SK-N-SH (cell line): ENCODE data around the gene CACNA2D4. TPM values are rescaled to one million over a fixed set of nuclear protein-coding genes. Genes with fewer than 3 reads are reported as not detected.

Experiments used
- CTCF ChIA-PET: fragments of 300-600, 350-600 bp; formaldehyde crosslinking; extraction: SDS; loops from one replicate; lab custom pipeline; 2021; lab: Yijun Ruan, JAX
- POLR2A ChIA-PET: fragments of 350-600 bp; sonication (Branson Sonifier 250); formaldehyde crosslinking; extraction: SDS; loops from one replicate; lab custom pipeline; 2020; ENCODE audit warnings: antibody characterized with exemption, inconsistent platforms; lab: Yijun Ruan, JAX
- DNase-seq: peaks from one replicate; pipeline ENCODE4 v3.0.0; 2012
- H2AFZ ChIP-seq: fragments of 200-600 bp; sonication (generic); 2 replicates; pipeline ENCODE4 v1.8.1; 2016; ENCODE audit warnings: antibody characterized with exemption, mild to moderate bottlenecking, low read depth
- H3F3A ChIP-seq: fragments of 200-600 bp; sonication (generic); replicated peaks from 2 replicates; pipeline ENCODE3; 2016; ENCODE audit warnings: antibody characterized with exemption, mild to moderate bottlenecking; ENCODE audit not compliant: insufficient read depth
- H3K27ac ChIP-seq, 2 experiments: fragments of 200-500 bp in 1 of 2; fragments of 200-600 bp in 1 of 2; sonication (Bioruptor generic) in 1 of 2; sonication (generic), shearing (Covaris generic) in 1 of 2; 2 replicates each; pipeline versions ENCODE4 v1.5.1 to v1.6.1; 2014 to 2016; ENCODE audit warnings: low read depth in 2 of 2, inconsistent platforms in 1 of 2, low read length in 1 of 2, mild to moderate bottlenecking in 1 of 2, mixed read lengths in 1 of 2
- H3K27me3 ChIP-seq: fragments of 200-600 bp; sonication (generic), shearing (Covaris generic); 2 replicates; pipeline ENCODE4 v1.6.1; 2016; ENCODE audit warnings: mixed run types; ENCODE audit not compliant: insufficient read depth
- H3K36me3 ChIP-seq, 2 experiments: fragments of 200-500 bp in 1 of 2; fragments of 200-600 bp in 1 of 2; sonication (Bioruptor generic) in 1 of 2; sonication (generic) in 1 of 2; replicated peaks in 1 of 2; 2 replicates each; pipeline versions ENCODE3 to v1.5.1; 2014 to 2016; ENCODE audit warnings: low read length in 1 of 2, mild to moderate bottlenecking in 1 of 2; ENCODE audit not compliant: insufficient read depth in 2 of 2, control insufficient read depth in 1 of 2
- H3K4me1 ChIP-seq, 2 experiments: fragments of 200-500 bp in 1 of 2; fragments of 200-600 bp in 1 of 2; sonication (Bioruptor generic) in 1 of 2; sonication (generic), shearing (Covaris generic) in 1 of 2; 2 replicates each; pipeline versions ENCODE4 v1.5.1 to v1.6.1; 2014 to 2016; ENCODE audit warnings: low read depth in 1 of 2, low read length in 1 of 2, mixed run types in 1 of 2; ENCODE audit not compliant: insufficient read depth in 2 of 2, control insufficient read depth in 1 of 2
- H3K4me2 ChIP-seq: fragments of 200-600 bp; sonication (generic), shearing (Covaris generic); 2 replicates; pipeline ENCODE4 v1.6.1; 2017; ENCODE audit warnings: mixed run types
- H3K4me3 ChIP-seq, 2 experiments: fragments of 200-500 bp in 1 of 2; fragments of 200-600 bp in 1 of 2; sonication (Bioruptor generic) in 1 of 2; sonication (generic), shearing (Covaris generic) in 1 of 2; 2 replicates each; pipeline versions ENCODE4 v1.5.1 to v1.8.1; 2014 to 2016; ENCODE audit warnings: low read depth in 2 of 2, inconsistent platforms in 1 of 2, low read length in 1 of 2, mild to moderate bottlenecking in 1 of 2, mixed read lengths in 1 of 2, moderate library complexity in 1 of 2
- H3K79me2 ChIP-seq: fragments of 200-600 bp; sonication (generic); 2 replicates; pipeline ENCODE4 v1.8.1; 2017; ENCODE audit warnings: mild to moderate bottlenecking; ENCODE audit not compliant: insufficient read depth
- H3K9ac ChIP-seq: fragments of 200-600 bp; sonication (generic); 2 replicates; pipeline ENCODE4 v1.6.1; 2017; ENCODE audit warnings: mixed run types
- H3K9me2 ChIP-seq: fragments of 200-600 bp; sonication (generic); 2 replicates; pipeline ENCODE4 v1.6.1; 2017; ENCODE audit warnings: mixed run types
- H3K9me3 ChIP-seq: fragments of 200-600 bp; sonication (generic); 2 replicates; pipeline ENCODE4 v1.6.1; 2017; ENCODE audit warnings: mixed run types, mild to moderate bottlenecking, moderate library complexity
- H4K20me1 ChIP-seq: fragments of 200-600 bp; sonication (generic); 2 replicates; pipeline ENCODE4 v1.6.1; 2017; ENCODE audit warnings: mild to moderate bottlenecking, mixed run types; ENCODE audit not compliant: insufficient read depth
- CTCF ChIP-seq: fragments of 200-600 bp; sonication (generic); IDR thresholded peaks from 2 replicates; pipeline ENCODE4 v1.6.1; 2017; ENCODE audit warnings: antibody characterized with exemption, mild to moderate bottlenecking, moderate library complexity
- FOSL2 ChIP-seq: IDR thresholded peaks from 2 replicates; pipeline ENCODE4 v1.4.0; 2012; ENCODE audit warnings: low read depth, mild to moderate bottlenecking, moderate library complexity, borderline replicate concordance
- FOXM1 ChIP-seq: IDR thresholded peaks from 2 replicates; pipeline ENCODE4 v1.4.0; 2012; ENCODE audit warnings: low read depth, mild to moderate bottlenecking
- IRF3 ChIP-seq: fragments of 150-350 bp; IDR thresholded peaks from 2 replicates; pipeline ENCODE4 v1.6.1; 2016; ENCODE audit warnings: mild to moderate bottlenecking, low read depth, low read length
- MXI1 ChIP-seq: IDR thresholded peaks from 2 replicates; pipeline ENCODE4 v1.6.1; 2012; ENCODE audit warnings: mild to moderate bottlenecking, low read depth, low read length, improper control_type of control experiment
- REST ChIP-seq: IDR thresholded peaks from 2 replicates; pipeline ENCODE4 v1.6.1; 2012; ENCODE audit warnings: mild to moderate bottlenecking, low read depth, low read length, moderate library complexity
- SMC3 ChIP-seq: IDR thresholded peaks from 2 replicates; pipeline ENCODE4 v1.6.1; 2012; ENCODE audit warnings: low read depth, low read length, improper control_type of control experiment
- TEAD4 ChIP-seq: IDR thresholded peaks from 2 replicates; pipeline ENCODE4 v1.4.0; 2012; ENCODE audit warnings: mild to moderate bottlenecking, borderline replicate concordance; ENCODE audit not compliant: insufficient read depth
- WGBS: methylation state at CpG from one replicate; pipeline ENCODE4 v1.1.6; 2017; ENCODE audit warnings: low lambda C conversion rate; 5-methylcytosine and 5-hydroxymethylcytosine counted together
- polyA plus RNA-seq, 3 experiments: library from polyadenylated mRNA; depleted of rRNA; stranded (reverse); fragments of >200 nt; gene quantifications; 2 replicates each; pipeline ENCODE4 v1.2.3, GENCODE V29; 2012

Gene CACNA2D4
- polyA plus RNA-seq, 1 of the 3 experiments (the other 2 are of a cell fraction), result 0.02 TPM

GRCh38 chr12:1820191-1820895, 98.1 kb downstream of the CACNA2D4 start, which contains the start of gene LRTM2:
TSS of gene LRTM2 (plus strand) at chr12:1820565. CDS start at chr12:1828149, 7,584 bp downstream.
- peak; percentile 72 for DNase-seq
- Histone ChIP-seq H3F3A (no peaks in the 10 kb centered on the region), H3K9me2 (no peaks in the 10 kb centered on the region), H3K9ac (no peak within 1 kb of the TSS), H3K36me3 (no peaks in the 10 kb centered on the region), H3K4me2 (no peak within 1 kb of the TSS), H2AFZ (no peak within 1 kb of the TSS), H3K27me3 (peaks cover 25% of the 10 kb centered on the region; the same call in 1 of the 2 replicates), H4K20me1 (no peaks in the 10 kb centered on the region), H3K79me2 (no peaks in the 10 kb centered on the region), H3K4me1 (peaks cover 0 to 56% of the 10 kb centered on the region in 2 experiments; a peak in 1 of 4 replicates), H3K4me3 (no peak within 1 kb of the TSS), H3K9me3 (no peaks in the 10 kb centered on the region), H3K27ac (no peak within 1 kb of the TSS)
- WGBS, result 19% methylated on average over 26 of the region's 34 CpGs
- POLR2A ChIA-PET, result no interaction called here
- TF ChIP-seq FOSL2 (no peak), REST (no peak), MXI1 (peak; percentile 73; the same call in 1 of the 2 replicates), TEAD4 (no peak), IRF3 (no peak), SMC3 (no peak), CTCF (no peak)
- CTCF ChIA-PET, result interaction anchor here (0.9 to 3.4 kb wide), 6 partner anchors 8 to 119 kb away, joined by 3 to 18 read pairs (median 4); no protein-coding TSS in a partner anchor

GRCh38 chr12:1819571-1819970, 98.9 kb downstream of the CACNA2D4 start:
- WGBS, result 47% methylated on average over 6 of the region's 6 CpGs
- Histone ChIP-seq H3K9ac (no peak overlapping the region), H3K27me3 (peaks cover 25% of the 10 kb centered on the region; the same call in 1 of the 2 replicates), H3K4me3 (no peak overlapping the region), H3K79me2 (no peaks in the 10 kb centered on the region), H2AFZ (no peak overlapping the region), H3K4me2 (no peak overlapping the region), H3K4me1 (peaks cover 0 to 56% of the 10 kb centered on the region in 2 experiments; a peak in 1 of 4 replicates), H3K27ac (no peak overlapping the region), H3K9me3 (no peaks in the 10 kb centered on the region), H4K20me1 (no peaks in the 10 kb centered on the region), H3K9me2 (no peaks in the 10 kb centered on the region), H3K36me3 (no peaks in the 10 kb centered on the region), H3F3A (no peaks in the 10 kb centered on the region)
- CTCF ChIA-PET, result interaction anchor here (0.6 to 3.4 kb wide), 7 partner anchors 9 to 120 kb away, joined by 3 to 18 read pairs (median 4); no protein-coding TSS in a partner anchor
- TF ChIP-seq FOXM1, result no peak
- no peak for DNase-seq
- POLR2A ChIA-PET, result no interaction called here
